ENCODE data around the gene CITED2. TPM values are rescaled to one million over a fixed set of nuclear protein-coding genes. Genes with fewer than 3 reads are reported as not detected.

CITED2 gene
- total RNA-seq, 1 experiment from 2014 or later: 54.2 TPM

- Histone ChIP-seq H3K4me2 (ENCODE audit: low read length) (peak overlapping the region; percentile 41), H3K4me1 (ENCODE audit: insufficient read depth, low read length) (peaks cover 23% of the 10 kb centered on the region), H3K4me3 (ENCODE audit: low read length) (no peak overlapping the region), H3K9me3 (ENCODE audit: low read length) (no peaks in the 10 kb centered on the region), H3K9me2 (replicated peaks; ENCODE audit: low read length) (no peaks in the 10 kb centered on the region), H3K79me2 (ENCODE audit: low read length) (peaks cover 33% of the 10 kb centered on the region), H3K27me3 (ENCODE audit: low read length) (no peaks in the 10 kb centered on the region), H3K9ac (ENCODE audit: low read length) (no peak overlapping the region), H2AFZ (ENCODE audit: low read length) (no peak overlapping the region), H3F3A (ENCODE audit: low read length, unreplicated experiment) (no peaks in the 10 kb centered on the region), H4K20me1 (ENCODE audit: low read length) (peaks cover 18% of the 10 kb centered on the region), H3K36me3 (ENCODE audit: low read depth, low read length) (peaks cover 7% of the 10 kb centered on the region; the same call in 1 of the 2 replicates), H3K27ac (ENCODE audit: low read length) (no peak overlapping the region)
- CTCF ChIA-PET: interaction anchor here (0.6 to 1.7 kb wide), 3 partner anchors 139 to 885 kb away, joined by 3 to 7 read pairs (median 7); no protein-coding TSS in a partner anchor
- no peak for TF ChIP-seq EZH2phosphoT487 (IDR thresholded peaks at IDR 0.05; ENCODE audit: borderline replicate concordance, low read length)
- TF ChIP-seq CTCF (conservative IDR thresholded peaks at IDR 0.05; ENCODE audit: low read depth, low read length): no peak
- no peak for TF ChIP-seq EZH2 (IDR thresholded peaks at IDR 0.05; ENCODE audit: low read length, unreplicated experiment)
- BruUV-seq (replicated peaks): no TSS peak
- no peak for DNase-seq
- intact Hi-C loops (cut with micrococcal nuclease): loop anchor here (2.0 kb wide), 1 partner anchor 1552 kb away; no protein-coding TSS in a partner anchor
- no peak for ATAC-seq
- POLR2A ChIA-PET (ENCODE audit: unreplicated experiment): interaction anchor here (0.5 to 0.7 kb wide), 2 partner anchors 876 to 1547 kb away, joined by 3 to 5 read pairs; no protein-coding TSS in a partner anchor
Observed at GRCh38 chr6:139369068-139369467, 5.4 kb downstream of the CITED2 start.

GRCh38 chr6:139368661-139369060 lies 5.8 kb downstream of the CITED2 start:
- Histone ChIP-seq H3K4me3 (ENCODE audit: low read length) (no peak overlapping the region), H4K20me1 (ENCODE audit: low read length) (peaks cover 18% of the 10 kb centered on the region), H3K27ac (ENCODE audit: low read length) (no peak overlapping the region), H3F3A (ENCODE audit: low read length, unreplicated experiment) (no peaks in the 10 kb centered on the region), H3K36me3 (ENCODE audit: low read depth, low read length) (peaks cover 7% of the 10 kb centered on the region; the same call in 1 of the 2 replicates), H2AFZ (ENCODE audit: low read length) (no peak overlapping the region), H3K9me3 (ENCODE audit: low read length) (no peaks in the 10 kb centered on the region), H3K27me3 (ENCODE audit: low read length) (no peaks in the 10 kb centered on the region), H3K4me1 (ENCODE audit: insufficient read depth, low read length) (peaks cover 23% of the 10 kb centered on the region), H3K9me2 (replicated peaks; ENCODE audit: low read length) (no peaks in the 10 kb centered on the region), H3K9ac (ENCODE audit: low read length) (no peak overlapping the region), H3K4me2 (ENCODE audit: low read length) (no peak overlapping the region), H3K79me2 (ENCODE audit: low read length) (peaks cover 29% of the 10 kb centered on the region)
- POLR2A ChIA-PET (ENCODE audit: unreplicated experiment): no interaction called here
- DNase-seq: no peak
- no TSS peak for BruUV-seq (replicated peaks)
- TF ChIP-seq CTCF (conservative IDR thresholded peaks at IDR 0.05; ENCODE audit: low read depth, low read length): no peak
- TF ChIP-seq EZH2phosphoT487 (IDR thresholded peaks at IDR 0.05; ENCODE audit: borderline replicate concordance, low read length): no peak
- no peak for TF ChIP-seq EZH2 (IDR thresholded peaks at IDR 0.05; ENCODE audit: low read length, unreplicated experiment)
- ATAC-seq: no peak
- intact Hi-C loops (cut with micrococcal nuclease): loop anchor here (2.0 kb wide), 1 partner anchor 1552 kb away; no protein-coding TSS in a partner anchor
- CTCF ChIA-PET: no interaction called here

- no peaks in the 10 kb centered on the region for H3K27me3 ChIP-seq (ENCODE audit: low read length)
- peaks cover 16% of the 10 kb centered on the region for H4K20me1 ChIP-seq (ENCODE audit: low read length)
- no peak overlapping the region for H3K4me2 ChIP-seq (ENCODE audit: low read length)
- no peak for TF ChIP-seq EZH2 (IDR thresholded peaks at IDR 0.05; ENCODE audit: low read length, unreplicated experiment)
- no peak for TF ChIP-seq CTCF (conservative IDR thresholded peaks at IDR 0.05; ENCODE audit: low read depth, low read length)
- no peak for TF ChIP-seq EZH2phosphoT487 (IDR thresholded peaks at IDR 0.05; ENCODE audit: borderline replicate concordance, low read length)
- H2AFZ ChIP-seq (ENCODE audit: low read length): no peak overlapping the region
- peaks cover 21% of the 10 kb centered on the region for H3K79me2 ChIP-seq (ENCODE audit: low read length)
- CTCF ChIA-PET: no interaction called here
- H3K4me3 ChIP-seq (ENCODE audit: low read length): no peak overlapping the region
- intact Hi-C loops (cut with micrococcal nuclease): loop anchor here (2.0 kb wide), 1 partner anchor 1553 kb away; no protein-coding TSS in a partner anchor
- POLR2A ChIA-PET (ENCODE audit: unreplicated experiment): no interaction called here
- ATAC-seq (no peak), DNase-seq (no peak)
- BruUV-seq (replicated peaks): no TSS peak
- H3K36me3 ChIP-seq (ENCODE audit: low read depth, low read length): peaks cover 5% of the 10 kb centered on the region; the same call in 1 of the 2 replicates
- H3K27ac ChIP-seq (ENCODE audit: low read length): no peak overlapping the region
- no peak overlapping the region for H3K9ac ChIP-seq (ENCODE audit: low read length)
- H3K4me1 ChIP-seq (ENCODE audit: insufficient read depth, low read length): peaks cover 23% of the 10 kb centered on the region
- H3F3A ChIP-seq (ENCODE audit: low read length, unreplicated experiment): no peaks in the 10 kb centered on the region
- H3K9me2 ChIP-seq (replicated peaks; ENCODE audit: low read length): no peaks in the 10 kb centered on the region
- H3K9me3 ChIP-seq (ENCODE audit: low read length): no peaks in the 10 kb centered on the region
Observed at GRCh38 chr6:139367810-139368351, 6.6 kb downstream of the CITED2 start.

Measured in PC-3 (cell line).